ENCODE data around the gene TECR.
"Not testable (repeated sequence)": the region's sequence is repeated elsewhere in the genome, so short reads cannot be mapped to it uniquely, and the experiment has no call there.

Gene TECR

GRCh38 chr19:14584372-14584771, 55.0 kb downstream of the TECR start:
- not testable (repeated sequence) for DNase-seq (ENCODE audit: low read depth, low spot score)

GRCh38 chr19:14585187-14585586, 55.8 kb downstream of the TECR start:
- DNase-seq (ENCODE audit: low read depth, low spot score) = not testable (repeated sequence)

- not testable (repeated sequence) for DNase-seq (ENCODE audit: low read depth, low spot score)
Observed at GRCh38 chr19:14589433-14589832, 60.0 kb downstream of the TECR start.

- no peak for DNase-seq (ENCODE audit: low read depth, low spot score)
Observed at GRCh38 chr19:14595558-14595957, 66.2 kb downstream of the TECR start.

- no peak for DNase-seq (ENCODE audit: low read depth, low spot score)
Observed at GRCh38 chr19:14599548-14600147, 70.3 kb downstream of the TECR start.

- no peak for DNase-seq (ENCODE audit: low read depth, low spot score)
Observed at GRCh38 chr19:14603990-14604387, 74.6 kb downstream of the TECR start.

GRCh38 chr19:14606627-14607026, 77.2 kb downstream of the TECR start:
- DNase-seq (ENCODE audit: low read depth, low spot score) = no peak

GRCh38 chr19:14611051-14611450, 81.7 kb downstream of the TECR start:
- no peak for DNase-seq (ENCODE audit: low read depth, low spot score)

GRCh38 chr19:14612242-14612641, 82.8 kb downstream of the TECR start:
- not testable (repeated sequence) for DNase-seq (ENCODE audit: low read depth, low spot score)

- DNase-seq (ENCODE audit: low read depth, low spot score) = no peak
Observed at GRCh38 chr19:14612657-14613056, 83.3 kb downstream of the TECR start.

- DNase-seq (ENCODE audit: low read depth, low spot score) = not testable (repeated sequence)
Observed at GRCh38 chr19:14613399-14614098, 84.2 kb downstream of the TECR start.

GRCh38 chr19:14614099-14614412, 84.7 kb downstream of the TECR start:
- DNase-seq (ENCODE audit: low read depth, low spot score) = no peak

Data from brain pericyte (primary cell).